Spleen (tissue), 11 donors: ENCODE data around the gene UGT1A9. TPM values are rescaled to one million over a fixed set of nuclear protein-coding genes. Genes with fewer than 3 reads are reported as not detected.
A peak's percentile ranks its signal among the peaks of the same experiment; 100 is the strongest.

ENCODE experiments used
- DNase-seq: peaks from one replicate; pipeline ENCODE4 v3.0.0-alpha.2; 2020
- H3K27ac ChIP-seq, 8 donors: fragments of 200-600 bp; sonication (generic) in 7 of 8; 1 replicate in 4 of 8; 2 replicates in 4 of 8; pipeline versions ENCODE4 v1.5.0 to v1.8.0; 2016 to 2021; ENCODE audit warnings: inconsistent platforms in 4 of 8, mild to moderate bottlenecking in 4 of 8, moderate library complexity in 1 of 8
- H3K27me3 ChIP-seq, 7 donors: fragments of 200-600 bp; sonication (generic) in 6 of 7; replicated peaks in 1 of 7; 1 replicate in 4 of 7; 2 replicates in 3 of 7; pipeline versions ENCODE4 v1.5.0 to v1.8.0; 2016 to 2021; ENCODE audit warnings: inconsistent platforms in 3 of 7, mild to moderate bottlenecking in 1 of 7
- H3K36me3 ChIP-seq, 6 donors: fragments of 200-600 bp; sonication (generic) in 5 of 6; 1 replicate in 4 of 6; 2 replicates in 2 of 6; pipeline versions ENCODE4 v1.5.0 to v1.8.0; 2016 to 2021; ENCODE audit warnings: inconsistent platforms in 2 of 6
- H3K4me1 ChIP-seq, 6 donors: fragments of 200-600 bp; sonication (generic) in 5 of 6; 1 replicate in 3 of 6; 2 replicates in 3 of 6; pipeline versions ENCODE4 v1.5.0 to v1.8.0; 2016 to 2021; ENCODE audit warnings: inconsistent platforms in 3 of 6
- H3K4me3 ChIP-seq, 8 donors: fragments of 200-600 bp; sonication (generic) in 7 of 8; 1 replicate in 4 of 8; 2 replicates in 4 of 8; pipeline versions ENCODE4 v1.5.0 to v1.8.0; 2016 to 2021; ENCODE audit warnings: inconsistent platforms in 4 of 8, mild to moderate bottlenecking in 4 of 8, moderate library complexity in 2 of 8
- H3K9me3 ChIP-seq, 8 donors: fragments of 200-600 bp; sonication (generic) in 7 of 8; 1 replicate in 4 of 8; 2 replicates in 4 of 8; pipeline versions ENCODE4 v1.5.0 to v1.8.0; 2016 to 2021; ENCODE audit warnings: inconsistent platforms in 4 of 8
- POLR2A ChIP-seq, 3 donors: fragments of 450-650 bp; IDR thresholded peaks; one replicate each; pipeline ENCODE4 v1.5.1; 2017; ENCODE audit warnings: antibody characterized with exemption in 3 of 3, mild to moderate bottlenecking in 1 of 3
- POLR2AphosphoS5 ChIP-seq, 3 donors: sonication (generic); formaldehyde crosslinking; IDR thresholded peaks; one replicate each; pipeline ENCODE4 v1.5.1; 2017; ENCODE audit warnings: antibody characterized with exemption in 3 of 3
- WGBS, 5 donors: extraction: QIAGEN DNeasy Blood & Tissue Kit in 3 of 5; methylation state at CpG; one replicate each; pipeline versions ENCODE4 v1.1.5 to v1.1.7; 2013 to 2018; 5-methylcytosine and 5-hydroxymethylcytosine counted together
- intact Hi-C: fragments of 100-400 bp; cut with DNase I; formaldehyde crosslinking; loops from one replicate; pipeline ENCODE4 v1.15.0; 2023; ENCODE audit warnings: low total_unique reads
- polyA plus RNA-seq, 3 donors: library from polyadenylated mRNA; stranded (reverse); fragments of 200-250 nt; gene quantifications; one replicate each; pipeline ENCODE4 v1.2.1, GENCODE V29; 2013
- total RNA-seq, 7 donors: library from RNA; depleted of rRNA in 3 of 7; stranded (reverse); fragments of >200 nt in 3 of 7; fragmentation: NEBNext Ultra II Directional in 4 of 7; extraction: Animal tissue kit (Norgen Biotek cat#: 25700) in 4 of 7; gene quantifications; one replicate each; pipeline versions ENCODE4 v1.1.0 to v1.2.1, GENCODE V29; 2016 to 2021
- TF ChIP-seq, protein P1 (sequence below), 11 experiments: fragments of 200-600 bp in 7 of 11; fragments of 450-650 bp in 4 of 11; sonication (generic) in 4 of 11; IDR thresholded peaks in 8 of 11; conservative IDR thresholded peaks in 3 of 11; 1 replicate in 7 of 11; 2 replicates in 4 of 11; pipeline versions ENCODE4 v1.4.0 to v1.8.0; 2016 to 2021; ENCODE audit warnings: antibody characterized with exemption in 11 of 11, inconsistent platforms in 4 of 11, mild to moderate bottlenecking in 1 of 11
- donor health status: healthy with polysubstance abuse.
- donor health status: DM: no; HTN: no; CAD: no; lungs with moderate emphysema.
- donor health status: DM: no; HTN: no; CAD: no.
- donor health status: Bipolar disorder and iron deficiency.
- donor health status: healthy.
- donor health status: DM: no; HTN: no; CAD: no.
- donor health status: DM: yes; HTN: yes; CAD: no.

The UGT1A9 gene
- total and polyA plus RNA-seq, 10 donors = not detected

DNA sequence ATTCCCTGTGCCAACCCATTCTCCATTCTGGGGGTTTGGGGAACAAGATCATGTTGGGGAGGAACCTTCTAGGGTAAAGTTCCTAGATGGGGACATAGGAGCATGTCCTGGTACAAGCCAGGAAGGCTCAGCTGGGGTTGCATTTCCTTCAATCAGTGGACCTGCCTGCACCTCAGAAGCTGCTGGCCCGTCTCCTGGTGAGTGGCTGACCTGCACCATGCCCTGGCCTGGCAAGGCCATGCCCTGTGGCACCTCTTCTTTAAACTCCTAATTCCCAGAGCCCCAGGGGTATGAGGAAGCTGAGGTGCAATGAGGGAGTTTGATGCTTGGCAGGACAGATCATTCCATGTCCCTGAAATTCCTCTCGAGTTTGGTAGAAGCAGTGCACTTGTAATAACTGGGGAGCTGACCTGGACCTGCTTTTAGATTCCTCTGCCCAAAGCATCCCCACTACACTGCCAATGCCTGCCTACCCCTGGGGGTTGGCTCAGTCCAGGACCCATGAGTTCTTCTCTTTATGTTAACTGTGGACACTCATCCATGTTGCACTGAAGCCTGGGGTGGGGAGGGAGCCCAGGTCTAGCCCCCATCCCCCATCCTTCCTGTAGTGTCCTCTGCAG lies 131.7 kb downstream of the UGT1A9 start:
- Histone ChIP-seq H3K9me3 (no peaks in the 10 kb centered on the region), H3K4me1 (no peaks in the 10 kb centered on the region), H3K27me3 (peaks cover 0 to 36% (median 0%) of the 10 kb centered on the region in 7 donors), H3K27ac (no peak overlapping the region), H3K4me3 (no peak overlapping the region), H3K36me3 (no peaks in the 10 kb centered on the region)
- no peak for TF ChIP-seq POLR2A (IDR thresholded peaks at IDR 0.05)
- TF ChIP-seq POLR2AphosphoS5 (IDR thresholded peaks at IDR 0.05) = no peak
- TF ChIP-seq, protein P1, sequence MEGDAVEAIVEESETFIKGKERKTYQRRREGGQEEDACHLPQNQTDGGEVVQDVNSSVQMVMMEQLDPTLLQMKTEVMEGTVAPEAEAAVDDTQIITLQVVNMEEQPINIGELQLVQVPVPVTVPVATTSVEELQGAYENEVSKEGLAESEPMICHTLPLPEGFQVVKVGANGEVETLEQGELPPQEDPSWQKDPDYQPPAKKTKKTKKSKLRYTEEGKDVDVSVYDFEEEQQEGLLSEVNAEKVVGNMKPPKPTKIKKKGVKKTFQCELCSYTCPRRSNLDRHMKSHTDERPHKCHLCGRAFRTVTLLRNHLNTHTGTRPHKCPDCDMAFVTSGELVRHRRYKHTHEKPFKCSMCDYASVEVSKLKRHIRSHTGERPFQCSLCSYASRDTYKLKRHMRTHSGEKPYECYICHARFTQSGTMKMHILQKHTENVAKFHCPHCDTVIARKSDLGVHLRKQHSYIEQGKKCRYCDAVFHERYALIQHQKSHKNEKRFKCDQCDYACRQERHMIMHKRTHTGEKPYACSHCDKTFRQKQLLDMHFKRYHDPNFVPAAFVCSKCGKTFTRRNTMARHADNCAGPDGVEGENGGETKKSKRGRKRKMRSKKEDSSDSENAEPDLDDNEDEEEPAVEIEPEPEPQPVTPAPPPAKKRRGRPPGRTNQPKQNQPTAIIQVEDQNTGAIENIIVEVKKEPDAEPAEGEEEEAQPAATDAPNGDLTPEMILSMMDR (IDR thresholded peaks at IDR 0.05 in 8 of 11, conservative IDR thresholded peaks at IDR 0.05 in 3 of 11) = no peak
- intact Hi-C loops = no loop called here
- DNase-seq = peak; percentile 35
- 50 to 83% (median 73%) methylated on average over 1 to 2 of the region's 2 CpGs for WGBS, 5 donors

DNA sequence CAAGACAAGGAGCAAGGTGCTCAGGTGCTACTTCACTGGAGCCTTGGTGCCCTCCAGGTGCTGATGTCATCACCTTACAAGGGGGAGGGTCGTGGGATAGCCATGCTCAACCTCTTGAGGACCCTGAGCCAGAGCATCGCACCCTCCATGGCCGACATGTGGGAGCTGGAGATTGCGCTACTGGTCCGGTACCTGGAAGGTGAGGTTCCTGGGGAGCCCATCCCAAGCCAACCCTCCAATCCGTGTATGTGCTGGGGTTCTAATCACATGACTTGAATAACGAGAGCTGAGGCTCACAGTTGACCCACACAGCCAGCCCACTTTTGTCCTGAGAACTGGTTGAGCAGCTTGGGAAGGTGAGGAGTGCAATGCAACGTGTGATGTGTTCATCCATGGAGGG lies 132.3 kb downstream of the UGT1A9 start:
- no peaks in the 10 kb centered on the region for H3K36me3 ChIP-seq
- no peak overlapping the region for H3K27ac ChIP-seq
- intact Hi-C loops = no loop called here
- H3K4me3 ChIP-seq = no peak overlapping the region
- no peaks in the 10 kb centered on the region for H3K9me3 ChIP-seq
- H3K27me3 ChIP-seq = peaks cover 0 to 42% (median 0%) of the 10 kb centered on the region in 7 donors
- DNase-seq = peak; percentile 29
- no peaks in the 10 kb centered on the region for H3K4me1 ChIP-seq
- TF ChIP-seq POLR2AphosphoS5 (IDR thresholded peaks at IDR 0.05) (no peak), POLR2A (IDR thresholded peaks at IDR 0.05) (no peak)
- TF ChIP-seq, protein P1 (IDR thresholded peaks at IDR 0.05 in 8 of 11, conservative IDR thresholded peaks at IDR 0.05 in 3 of 11) = no peak
- WGBS, 5 donors = 64 to 76% (median 67%) methylated on average over 7 to 8 of the region's 8 CpGs

DNA sequence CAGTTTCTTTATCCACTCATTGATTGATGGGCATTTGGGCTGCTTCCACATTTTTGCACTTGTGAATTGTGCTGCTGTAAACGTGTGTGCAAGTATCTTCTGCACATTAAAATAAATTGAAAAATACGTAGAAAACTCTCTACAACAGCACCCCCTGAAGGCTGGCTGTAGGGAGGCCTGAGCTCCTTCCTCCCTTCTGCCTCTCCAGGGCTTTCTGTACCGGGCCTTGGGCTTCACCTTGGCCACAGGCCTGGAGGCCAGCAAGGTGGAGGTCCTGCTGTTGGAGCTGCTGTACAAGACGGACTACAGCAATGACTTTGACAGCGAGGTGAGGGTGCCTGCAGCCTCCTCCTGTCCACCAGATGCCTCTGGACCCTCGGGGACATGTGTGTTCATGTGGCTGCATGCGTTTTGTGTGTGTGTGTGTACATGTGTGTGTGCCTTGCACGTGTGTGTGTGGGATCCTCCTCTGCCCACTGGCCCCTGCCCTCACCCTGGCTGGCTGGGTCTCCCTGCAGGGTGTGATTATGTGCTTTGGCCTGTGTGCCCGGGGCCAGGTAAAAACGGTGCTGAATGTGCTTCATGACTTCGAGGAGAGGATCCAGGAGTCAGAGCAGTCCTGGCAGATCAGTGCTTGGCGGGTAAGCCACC lies 135.6 kb downstream of the UGT1A9 start:
- H3K4me1 ChIP-seq = no peaks in the 10 kb centered on the region
- peak; percentile 56 for DNase-seq
- no peaks in the 10 kb centered on the region for H3K9me3 ChIP-seq
- WGBS, 5 donors = 60 to 82% (median 73%) methylated on average over 9 to 12 of the region's 12 CpGs
- no peak overlapping the region for H3K4me3 ChIP-seq
- intact Hi-C loops = no loop called here
- TF ChIP-seq, protein P1 (IDR thresholded peaks at IDR 0.05 in 8 of 11, conservative IDR thresholded peaks at IDR 0.05 in 3 of 11) = no peak
- TF ChIP-seq POLR2AphosphoS5 (IDR thresholded peaks at IDR 0.05) (no peak), POLR2A (IDR thresholded peaks at IDR 0.05) (no peak)
- peaks cover 0 to 61% (median 0%) of the 10 kb centered on the region in 7 donors for H3K27me3 ChIP-seq
- no peak overlapping the region for H3K27ac ChIP-seq
- H3K36me3 ChIP-seq = no peaks in the 10 kb centered on the region
